ENCODE data around the gene DYNLT2. TPM values are rescaled to one million over a fixed set of nuclear protein-coding genes. Genes with fewer than 3 reads are reported as not detected.

DYNLT2 gene
- total and polyA plus RNA-seq, 2 of the 13 experiments (the other 11 are each of a cell fraction or from before 2014, with no cell fraction given), result 2.1 to 4.3 TPM

- TF ChIP-seq, protein P1, sequence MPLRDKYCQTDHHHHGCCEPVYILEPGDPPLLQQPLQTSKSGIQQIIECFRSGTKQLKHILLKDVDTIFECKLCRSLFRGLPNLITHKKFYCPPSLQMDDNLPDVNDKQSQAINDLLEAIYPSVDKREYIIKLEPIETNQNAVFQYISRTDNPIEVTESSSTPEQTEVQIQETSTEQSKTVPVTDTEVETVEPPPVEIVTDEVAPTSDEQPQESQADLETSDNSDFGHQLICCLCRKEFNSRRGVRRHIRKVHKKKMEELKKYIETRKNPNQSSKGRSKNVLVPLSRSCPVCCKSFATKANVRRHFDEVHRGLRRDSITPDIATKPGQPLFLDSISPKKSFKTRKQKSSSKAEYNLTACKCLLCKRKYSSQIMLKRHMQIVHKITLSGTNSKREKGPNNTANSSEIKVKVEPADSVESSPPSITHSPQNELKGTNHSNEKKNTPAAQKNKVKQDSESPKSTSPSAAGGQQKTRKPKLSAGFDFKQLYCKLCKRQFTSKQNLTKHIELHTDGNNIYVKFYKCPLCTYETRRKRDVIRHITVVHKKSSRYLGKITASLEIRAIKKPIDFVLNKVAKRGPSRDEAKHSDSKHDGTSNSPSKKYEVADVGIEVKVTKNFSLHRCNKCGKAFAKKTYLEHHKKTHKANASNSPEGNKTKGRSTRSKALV (CRISPR knock-in tag; IDR thresholded peaks at IDR 0.05), result 0 out of 2 replicates have a peak, but pooled peaks have one; percentile 91
- TF ChIP-seq CBX2 (IDR thresholded peaks at IDR 0.05; ENCODE audit: low read depth, low read length) (no peak), CBX2 (CRISPR knock-in tag; IDR thresholded peaks at IDR 0.05; ENCODE audit: low read depth) (0 out of 2 replicates have a peak, but pooled peaks have one; percentile 11), IKZF5 (CRISPR knock-in tag; IDR thresholded peaks at IDR 0.05) (no peak), DPF2 (CRISPR knock-in tag; IDR thresholded peaks at IDR 0.05; ENCODE audit: borderline replicate concordance, low read depth) (0 out of 2 replicates have a peak, but pooled peaks have one; percentile 29), ZNF703 (CRISPR knock-in tag; IDR thresholded peaks at IDR 0.05; ENCODE audit: borderline replicate concordance) (0 out of 2 replicates have a peak, but pooled peaks have one; percentile 23), TMF1 (CRISPR knock-in tag; IDR thresholded peaks at IDR 0.05; ENCODE audit: low read depth) (peak; percentile 89; the same call in 1 of the 2 replicates), ZNF337 (CRISPR knock-in tag; IDR thresholded peaks at IDR 0.05; ENCODE audit: borderline replicate concordance, low read depth) (peak; percentile 83; the same call in 1 of the 2 replicates), KAT2B (IDR thresholded peaks at IDR 0.05; ENCODE audit: borderline replicate concordance, low read depth, low read length) (no peak), KLF9 (CRISPR knock-in tag; IDR thresholded peaks at IDR 0.05; ENCODE audit: low read depth) (no peak), ZNF790 (CRISPR knock-in tag; IDR thresholded peaks at IDR 0.05; ENCODE audit: borderline replicate concordance) (no peak), SNAI1 (CRISPR knock-in tag; IDR thresholded peaks at IDR 0.05; ENCODE audit: borderline replicate concordance) (peak; percentile 71), ZSCAN29 (CRISPR knock-in tag; conservative IDR thresholded peaks at IDR 0.05) (no peak), PRMT3 (CRISPR knock-in tag; IDR thresholded peaks at IDR 0.05; ENCODE audit: borderline replicate concordance, low read depth) (peak; percentile 42; the same call in 1 of the 2 replicates), ARID2 (CRISPR knock-in tag; IDR thresholded peaks at IDR 0.05; ENCODE audit: borderline replicate concordance) (no peak; the same call in none of the 2 replicates), ZNF574 (CRISPR knock-in tag; IDR thresholded peaks at IDR 0.05) (no peak), NFKBIZ (CRISPR knock-in tag; IDR thresholded peaks at IDR 0.05) (no peak)
- TF ChIP-seq, protein P2, sequence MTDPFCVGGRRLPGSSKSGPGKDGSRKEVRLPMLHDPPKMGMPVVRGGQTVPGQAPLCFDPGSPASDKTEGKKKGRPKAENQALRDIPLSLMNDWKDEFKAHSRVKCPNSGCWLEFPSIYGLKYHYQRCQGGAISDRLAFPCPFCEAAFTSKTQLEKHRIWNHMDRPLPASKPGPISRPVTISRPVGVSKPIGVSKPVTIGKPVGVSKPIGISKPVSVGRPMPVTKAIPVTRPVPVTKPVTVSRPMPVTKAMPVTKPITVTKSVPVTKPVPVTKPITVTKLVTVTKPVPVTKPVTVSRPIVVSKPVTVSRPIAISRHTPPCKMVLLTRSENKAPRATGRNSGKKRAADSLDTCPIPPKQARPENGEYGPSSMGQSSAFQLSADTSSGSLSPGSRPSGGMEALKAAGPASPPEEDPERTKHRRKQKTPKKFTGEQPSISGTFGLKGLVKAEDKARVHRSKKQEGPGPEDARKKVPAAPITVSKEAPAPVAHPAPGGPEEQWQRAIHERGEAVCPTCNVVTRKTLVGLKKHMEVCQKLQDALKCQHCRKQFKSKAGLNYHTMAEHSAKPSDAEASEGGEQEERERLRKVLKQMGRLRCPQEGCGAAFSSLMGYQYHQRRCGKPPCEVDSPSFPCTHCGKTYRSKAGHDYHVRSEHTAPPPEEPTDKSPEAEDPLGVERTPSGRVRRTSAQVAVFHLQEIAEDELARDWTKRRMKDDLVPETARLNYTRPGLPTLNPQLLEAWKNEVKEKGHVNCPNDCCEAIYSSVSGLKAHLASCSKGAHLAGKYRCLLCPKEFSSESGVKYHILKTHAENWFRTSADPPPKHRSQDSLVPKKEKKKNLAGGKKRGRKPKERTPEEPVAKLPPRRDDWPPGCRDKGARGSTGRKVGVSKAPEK (CRISPR knock-in tag; IDR thresholded peaks at IDR 0.05; ENCODE audit: borderline replicate concordance), result no peak
- TF ChIP-seq, protein P3, sequence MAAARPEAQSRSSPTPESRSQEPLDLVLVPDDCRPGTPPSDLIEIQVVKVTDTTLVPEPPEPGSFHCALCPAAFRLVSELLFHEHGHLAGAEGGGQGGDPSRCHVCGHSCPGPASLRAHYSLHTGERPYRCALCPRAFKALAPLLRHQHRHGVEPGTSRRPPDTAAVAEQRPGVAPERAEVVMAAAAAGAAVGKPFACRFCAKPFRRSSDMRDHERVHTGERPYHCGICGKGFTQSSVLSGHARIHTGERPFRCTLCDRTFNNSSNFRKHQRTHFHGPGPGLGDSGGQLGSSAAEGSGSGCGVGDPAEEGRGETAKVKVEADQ (CRISPR knock-in tag; IDR thresholded peaks at IDR 0.05; ENCODE audit: borderline replicate concordance), result peak; percentile 82
Observed at GRCh38 chr6:169701311-169701953, 49.9 kb downstream of the DYNLT2 start (continued).

Data from HepG2 (cell line).